ENCODE data around the gene KIAA0319L.

The KIAA0319L gene

GRCh38 chr1:35535243-35535642, 22.0 kb downstream of the KIAA0319L start:
- no peak for DNase-seq

DNA sequence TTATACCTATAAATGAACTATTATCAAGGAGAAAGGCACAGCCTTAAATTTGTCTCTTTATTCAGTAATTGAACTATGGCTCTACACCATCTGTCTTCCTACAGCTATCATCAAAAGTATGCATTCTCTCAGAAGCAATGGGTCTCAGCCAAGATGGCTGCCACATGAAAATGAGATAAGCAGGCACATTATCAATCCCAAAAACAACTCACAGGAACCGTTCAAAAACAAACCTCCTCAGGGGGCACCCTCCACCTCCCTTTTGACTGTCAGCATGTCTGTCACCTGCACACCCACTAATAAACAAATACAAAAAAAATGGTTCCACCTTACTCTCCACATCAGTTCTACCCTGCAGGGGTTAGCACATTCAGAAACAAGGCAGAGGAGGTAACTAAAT, 23.6 kb downstream of the KIAA0319L start:
- no peak for DNase-seq

DNA sequence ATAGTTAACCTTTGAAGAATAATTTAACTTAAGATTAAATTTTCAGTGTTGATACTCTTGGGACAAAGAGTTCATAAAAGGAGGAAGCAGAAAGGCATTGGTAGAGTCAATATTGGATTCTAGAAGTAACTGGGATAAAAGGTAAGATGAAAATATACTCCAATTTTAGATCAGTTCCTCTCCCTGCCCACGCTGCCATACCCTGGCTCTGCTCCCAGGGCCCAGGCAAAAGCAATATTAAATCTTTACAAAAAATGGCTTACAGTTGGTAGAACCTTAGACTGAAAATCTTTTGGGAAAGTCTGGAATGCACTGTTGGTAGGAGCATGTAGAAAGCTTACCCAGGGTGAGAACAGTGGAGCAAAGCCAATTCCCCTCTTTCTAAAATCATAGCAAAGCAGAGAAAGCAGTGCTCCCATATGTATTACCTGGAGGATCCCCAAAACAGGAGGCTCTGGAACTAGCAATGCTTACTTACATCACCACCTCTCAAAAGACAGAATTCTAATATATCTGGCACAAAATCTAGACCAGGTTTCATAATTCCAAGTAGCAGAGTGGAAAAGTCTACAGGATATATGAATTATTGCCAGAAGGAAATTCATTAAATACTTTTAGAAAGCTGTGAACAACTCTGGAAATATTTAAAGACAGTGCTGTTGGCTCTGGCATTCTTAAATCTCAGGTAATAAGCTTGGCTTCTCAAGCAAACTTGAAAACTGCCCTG, 24.5 kb downstream of the KIAA0319L start:
- no peak for DNase-seq

- DNase-seq = peak; percentile 17
Measured at GRCh38 chr1:35531368-35531767, 25.8 kb downstream of the KIAA0319L start.

DNA sequence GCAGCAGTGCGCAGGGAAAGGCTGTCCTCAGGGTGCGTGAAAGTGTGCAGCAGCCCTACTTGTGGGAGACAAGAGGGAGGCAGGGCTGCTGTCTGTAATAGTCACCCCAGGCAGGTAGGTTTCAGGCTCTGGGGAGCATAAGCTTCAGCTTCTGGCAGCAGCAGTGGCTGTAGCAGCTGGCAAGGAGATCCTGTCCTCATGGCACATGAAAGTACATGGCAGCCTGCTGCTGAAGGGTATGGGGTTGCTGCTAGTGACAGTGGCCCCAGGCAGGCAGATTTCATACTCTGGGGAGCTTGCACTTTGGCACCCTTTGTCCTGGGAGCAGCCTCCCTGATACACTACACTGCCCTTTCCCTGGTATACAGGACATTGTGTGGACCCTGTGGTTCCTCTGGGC, 26.3 kb downstream of the KIAA0319L start:
- no peak for DNase-seq

DNA sequence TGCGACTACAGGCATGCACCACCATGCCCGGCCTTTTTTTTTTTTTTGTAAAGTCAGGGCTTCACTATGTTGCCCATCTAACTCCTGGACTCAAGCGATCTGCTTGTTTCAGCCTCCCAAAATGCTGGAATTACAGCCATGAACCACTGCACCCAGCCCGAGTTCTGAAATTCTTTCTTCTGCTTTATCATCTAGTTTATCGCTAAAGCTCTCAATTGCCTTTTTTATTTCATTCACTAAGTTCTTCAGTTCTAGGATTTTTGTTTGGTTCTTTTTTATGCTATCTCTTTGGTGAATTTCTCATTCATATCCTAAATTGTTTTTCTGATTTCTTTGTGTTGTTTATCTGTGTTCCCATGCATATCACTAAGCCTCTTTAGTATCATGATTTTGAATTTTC, 27.0 kb downstream of the KIAA0319L start:
- DNase-seq = no peak

- DNase-seq = no peak
Measured at GRCh38 chr1:35524106-35524505, 33.1 kb downstream of the KIAA0319L start.

DNA sequence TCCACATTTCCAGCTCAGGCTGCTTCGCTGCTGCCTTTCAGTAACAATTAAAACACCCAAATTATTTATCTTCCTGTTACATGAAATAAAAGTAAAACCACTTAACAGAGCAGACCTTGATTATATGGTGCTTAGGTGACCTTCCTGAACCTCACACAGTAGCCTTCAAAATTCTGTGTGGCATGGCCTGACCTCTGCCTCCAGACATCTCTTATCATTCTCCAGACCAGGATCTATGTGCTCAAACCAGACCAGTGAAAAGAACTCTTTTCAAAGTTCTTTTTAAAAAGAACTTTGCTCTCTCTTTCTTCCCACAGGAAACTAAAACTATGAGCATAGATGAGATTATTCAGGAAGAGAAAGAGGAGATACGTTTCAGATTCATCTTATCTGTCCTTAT, 37.8 kb downstream of the KIAA0319L start:
- DNase-seq = no peak

GRCh38 chr1:35518183-35518582, 39.0 kb downstream of the KIAA0319L start:
- DNase-seq = no peak

DNA sequence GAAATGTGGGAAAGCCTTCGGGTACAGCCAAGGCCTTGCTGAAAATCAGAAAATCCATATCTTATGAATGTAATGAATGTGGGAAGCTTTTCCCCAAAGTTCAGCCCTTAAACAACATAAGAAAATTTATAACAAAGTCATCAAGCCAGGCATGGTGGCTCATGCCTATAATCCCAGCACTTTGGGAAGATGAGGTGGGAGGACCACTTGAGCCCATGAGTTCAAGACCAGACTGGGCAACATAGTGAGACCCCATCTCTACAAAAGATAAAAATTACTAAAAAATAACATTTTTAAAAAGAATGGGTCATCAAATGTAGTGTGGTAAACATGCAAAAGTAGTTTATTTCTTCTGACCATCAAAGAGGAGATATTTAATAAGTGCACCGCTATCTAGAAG, 45.9 kb downstream of the KIAA0319L start:
- no peak for DNase-seq

- DNase-seq = no peak
Measured at GRCh38 chr1:35509558-35509957, 47.6 kb downstream of the KIAA0319L start.

DNA sequence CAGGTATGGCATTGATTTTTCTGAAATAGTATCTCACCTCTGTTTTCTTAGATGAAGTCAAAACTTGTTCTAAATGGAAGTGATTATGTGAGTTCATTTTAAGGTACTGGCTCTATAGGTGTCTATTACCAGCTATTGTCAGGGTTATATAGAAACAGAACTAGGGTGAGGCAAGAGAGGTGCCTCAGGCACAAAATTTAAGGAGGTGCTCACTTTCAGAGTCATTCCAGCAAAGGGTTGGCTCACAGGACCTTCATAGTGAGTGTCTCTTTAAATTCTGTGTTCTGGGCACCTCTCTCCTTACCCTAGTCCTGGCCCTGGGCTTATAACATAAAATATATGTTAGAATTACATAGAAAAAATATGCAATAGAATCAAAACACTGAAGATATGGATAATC, 49.3 kb downstream of the KIAA0319L start:
- DNase-seq = no peak

GRCh38 chr1:35506960-35507912, 50.0 kb downstream of the KIAA0319L start:
- DNase-seq = no peak

GRCh38 chr1:35505911-35506798, 51.0 kb downstream of the KIAA0319L start:
- no peak for DNase-seq

- DNase-seq = no peak
Measured at GRCh38 chr1:35502242-35502641, 55.0 kb downstream of the KIAA0319L start.

DNA sequence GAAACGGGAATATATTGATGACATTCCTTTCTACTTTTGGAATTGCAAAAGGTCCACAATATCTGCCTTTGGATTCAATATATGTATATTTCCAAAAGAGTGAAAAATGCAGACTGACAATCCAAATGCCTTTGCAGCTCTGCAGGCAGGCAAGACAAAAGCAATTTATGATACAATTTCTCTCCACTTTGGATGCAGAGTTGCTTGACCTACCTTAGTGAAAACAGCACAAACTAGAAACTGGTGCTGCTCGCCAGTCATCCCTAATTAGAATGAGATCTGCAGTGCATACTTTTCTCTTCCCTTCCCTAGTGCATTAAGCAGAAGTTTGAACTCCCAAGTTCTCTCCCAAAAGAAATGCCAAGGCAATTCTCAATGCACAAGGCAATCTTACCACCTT, 56.8 kb downstream of the KIAA0319L start:
- DNase-seq = no peak

DNA sequence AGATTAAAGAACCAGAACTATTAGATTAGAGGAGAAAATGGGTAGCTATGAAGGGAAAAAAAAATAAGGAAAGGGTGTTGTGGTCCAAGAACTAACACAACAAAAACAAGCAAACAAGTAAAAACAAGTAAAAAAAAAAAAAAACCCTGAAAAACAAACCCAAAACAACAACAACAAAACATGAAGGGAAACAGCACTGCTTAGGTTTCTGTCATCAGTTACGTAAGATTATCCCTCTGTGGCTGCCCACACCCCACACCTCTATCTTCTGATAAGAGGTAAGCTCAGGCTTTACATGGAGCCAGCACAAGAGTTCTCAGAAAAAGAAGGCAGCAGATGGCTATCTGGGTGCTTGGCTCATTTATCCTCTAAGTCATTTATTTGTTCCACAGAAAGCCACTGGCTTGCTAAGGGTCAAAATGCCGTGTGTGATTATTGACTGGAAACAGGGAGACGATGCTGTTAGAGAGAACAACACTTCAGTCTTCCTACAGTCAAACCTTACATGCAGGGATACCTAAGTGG, 57.5 kb downstream of the KIAA0319L start:
- no peak for DNase-seq

DNA sequence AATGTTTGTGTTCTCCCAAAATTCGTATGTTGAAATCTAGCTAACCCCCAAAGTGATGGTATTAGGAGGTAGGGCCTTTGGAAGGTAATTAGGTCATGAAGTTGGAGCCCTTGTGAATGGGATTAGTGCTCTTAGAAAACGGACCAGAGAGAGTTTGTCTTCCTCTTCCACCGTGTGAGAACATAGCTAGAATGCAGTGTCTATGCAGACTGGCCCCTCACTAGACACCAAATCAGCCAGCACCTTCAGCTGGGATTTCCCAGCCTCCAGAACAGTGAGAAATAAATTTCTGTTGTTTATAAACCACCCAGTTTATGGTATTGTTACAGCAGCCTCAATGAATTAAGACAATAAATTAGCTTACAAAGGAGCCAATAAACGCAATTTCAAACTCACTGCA, 58.0 kb downstream of the KIAA0319L start:
- no peak for DNase-seq

GRCh38 chr1:35497571-35497970, 59.6 kb downstream of the KIAA0319L start:
- no peak for DNase-seq

DNA sequence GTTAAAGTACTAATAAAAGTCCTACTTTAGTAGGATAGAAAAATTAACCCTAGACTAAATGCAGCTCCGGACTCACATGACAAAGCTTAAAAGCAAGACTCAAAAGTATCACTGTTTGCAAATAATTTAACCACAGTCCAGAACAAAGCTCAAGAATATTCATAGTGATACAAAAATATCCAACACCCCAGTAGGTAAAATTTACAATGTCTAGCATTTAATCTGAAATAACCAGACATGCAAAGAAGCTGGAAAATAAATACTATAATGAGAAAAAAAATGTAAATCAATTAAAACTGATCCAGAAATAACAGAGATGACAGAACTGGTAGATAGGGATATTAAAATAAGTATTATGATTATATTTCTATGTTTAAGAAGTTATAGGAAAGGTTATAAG, 67.0 kb downstream of the KIAA0319L start:
- DNase-seq = no peak

- DNase-seq = peak; percentile 82
Measured at GRCh38 chr1:35488336-35488735, 68.9 kb downstream of the KIAA0319L start.

DNA sequence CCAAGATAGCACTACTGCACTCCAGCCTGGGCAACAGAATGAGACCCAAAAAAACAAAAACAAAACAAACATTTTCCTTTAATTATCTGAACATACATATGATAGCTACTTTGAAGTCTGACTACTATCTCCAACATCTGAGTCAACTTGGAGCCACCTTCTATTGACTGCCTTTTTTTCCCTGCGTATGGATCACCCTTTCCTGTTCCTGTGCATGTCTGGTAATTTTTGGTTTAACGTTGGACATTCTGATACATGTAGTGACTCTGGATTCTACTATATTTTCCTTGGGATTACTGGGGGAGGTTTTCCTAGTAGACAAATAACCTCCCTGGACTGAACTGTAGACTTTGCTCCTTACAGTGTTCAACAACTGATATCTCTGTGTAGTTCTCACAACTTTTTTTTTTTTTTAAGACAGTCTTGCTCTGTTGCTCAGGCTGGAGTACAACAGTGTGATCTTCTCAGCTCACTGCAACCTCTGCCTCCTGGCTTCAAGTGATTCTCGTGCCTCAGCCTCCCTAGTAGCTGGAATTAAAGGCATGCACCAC, 70.3 kb downstream of the KIAA0319L start:
- no peak for DNase-seq

DNA sequence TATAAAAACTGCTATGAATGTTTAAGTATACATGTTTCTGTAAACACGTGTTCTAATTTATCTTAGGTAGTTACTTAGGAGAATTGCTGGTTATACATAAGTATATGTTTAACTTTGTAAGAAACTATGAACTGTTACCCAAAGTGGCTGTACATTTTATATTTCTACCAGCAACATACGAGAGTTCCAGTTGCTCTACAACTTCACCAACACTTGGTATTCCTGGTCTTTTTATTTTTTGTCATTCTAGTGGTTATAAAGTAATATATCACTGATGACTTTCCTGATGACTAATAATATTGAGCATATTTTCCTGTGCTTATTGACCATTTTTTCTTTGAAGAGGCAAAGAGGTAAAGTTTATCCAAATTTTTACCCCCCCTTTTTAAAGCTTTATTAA, 76.0 kb downstream of the KIAA0319L start:
- DNase-seq = no peak
